ENCODE results near the gene RNF135. TPM values are rescaled to one million over a fixed set of nuclear protein-coding genes. Genes with fewer than 3 reads are reported as not detected.

The RNF135 gene
- polyA plus RNA-seq, 2 of the 4 experiments (the other 2 are of a cell fraction) = 25.8 to 35.0 TPM

- no peaks in the 10 kb centered on the region for H3K4me1 ChIP-seq
- no peak for TF ChIP-seq CEBPB (IDR thresholded peaks at IDR 0.05)
- TF ChIP-seq HOXA7 (CRISPR knock-in tag; IDR thresholded peaks at IDR 0.05) = no peak
- TF ChIP-seq HDAC2 (IDR thresholded peaks at IDR 0.05) = no peak
- no peak for TF ChIP-seq RAD21 (conservative IDR thresholded peaks at IDR 0.05 in 1 of 2, IDR thresholded peaks at IDR 0.05 in 1 of 2)
- no peak for TF ChIP-seq EP300 (IDR thresholded peaks at IDR 0.05)
- TF ChIP-seq RARB (CRISPR knock-in tag; IDR thresholded peaks at IDR 0.05) = no peak
- TF ChIP-seq, protein P1, sequence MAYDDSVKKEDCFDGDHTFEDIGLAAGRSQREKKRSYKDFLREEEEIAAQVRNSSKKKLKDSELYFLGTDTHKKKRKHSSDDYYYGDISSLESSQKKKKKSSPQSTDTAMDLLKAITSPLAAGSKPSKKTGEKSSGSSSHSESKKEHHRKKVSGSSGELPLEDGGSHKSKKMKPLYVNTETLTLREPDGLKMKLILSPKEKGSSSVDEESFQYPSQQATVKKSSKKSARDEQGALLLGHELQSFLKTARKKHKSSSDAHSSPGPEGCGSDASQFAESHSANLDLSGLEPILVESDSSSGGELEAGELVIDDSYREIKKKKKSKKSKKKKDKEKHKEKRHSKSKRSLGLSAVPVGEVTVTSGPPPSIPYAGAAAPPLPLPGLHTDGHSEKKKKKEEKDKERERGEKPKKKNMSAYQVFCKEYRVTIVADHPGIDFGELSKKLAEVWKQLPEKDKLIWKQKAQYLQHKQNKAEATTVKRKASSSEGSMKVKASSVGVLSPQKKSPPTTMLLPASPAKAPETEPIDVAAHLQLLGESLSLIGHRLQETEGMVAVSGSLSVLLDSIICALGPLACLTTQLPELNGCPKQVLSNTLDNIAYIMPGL (CRISPR knock-in tag; IDR thresholded peaks at IDR 0.05; ENCODE audit: borderline replicate concordance) = no peak
- TF ChIP-seq MAX (IDR thresholded peaks at IDR 0.05) = no peak
- no peak for FAIRE-seq
- 77% methylated on average over 2 of the region's 2 CpGs for WGBS (ENCODE audit: missing lambda C conversion rate)
- no peak for ATAC-seq
- H3K4me3 ChIP-seq = no peak overlapping the region
- H3K9me3 ChIP-seq = no peaks in the 10 kb centered on the region
- ChIA-PET POLR2A (no interaction called here), CTCF (interaction anchor here (0.7 to 4.5 kb wide), 3 partner anchors 8 to 256 kb away, joined by 3 to 18 read pairs (median 11); no protein-coding TSS in a partner anchor)
- H3K4me2 ChIP-seq = no peak overlapping the region
- DNase-seq (ENCODE audit: low read depth in 1 of 2, low spot score in 1 of 2) = no peak
- H3K27ac ChIP-seq = no peak overlapping the region
These were observed 33.3 kb downstream of the RNF135 start for GRCh38 chr17:31004160-31004559.

GRCh38 chr17:31007695-31008373, 37.0 kb downstream of the RNF135 start:
- ATAC-seq (no peak), FAIRE-seq (no peak), DNase-seq (ENCODE audit: low read depth in 1 of 2, low spot score in 1 of 2) (no peak)
- H3K9me3 ChIP-seq = no peaks in the 10 kb centered on the region
- no peak overlapping the region for H3K4me3 ChIP-seq
- H3K4me1 ChIP-seq = no peaks in the 10 kb centered on the region
- H3K4me2 ChIP-seq = no peak overlapping the region
- no peak overlapping the region for H3K27ac ChIP-seq
- ChIA-PET POLR2A (no interaction called here), CTCF (interaction anchor here (0.6 to 2.2 kb wide), 7 partner anchors 9 to 918 kb away, joined by 3 to 6 read pairs (median 3); no protein-coding TSS in a partner anchor)
- 92% methylated on average over 9 of the region's 9 CpGs for WGBS (ENCODE audit: missing lambda C conversion rate)
- TF ChIP-seq CTCF (IDR thresholded peaks at IDR 0.05) (no peak), PBX3 (IDR thresholded peaks at IDR 0.05) (no peak), TP53 (CRISPR knock-in tag; IDR thresholded peaks at IDR 0.05) (no peak)
- TF ChIP-seq, protein P1 (CRISPR knock-in tag; IDR thresholded peaks at IDR 0.05; ENCODE audit: borderline replicate concordance) = no peak

- no peak for FAIRE-seq
- POLR2A ChIA-PET = no interaction called here
- 96% methylated on average over 64 of the region's 65 CpGs for WGBS (ENCODE audit: missing lambda C conversion rate)
- H3K9me3 ChIP-seq = no peaks in the 10 kb centered on the region
- H3K27ac ChIP-seq = no peak overlapping the region
- no peak overlapping the region for H3K4me3 ChIP-seq
- TF ChIP-seq, protein P2, sequence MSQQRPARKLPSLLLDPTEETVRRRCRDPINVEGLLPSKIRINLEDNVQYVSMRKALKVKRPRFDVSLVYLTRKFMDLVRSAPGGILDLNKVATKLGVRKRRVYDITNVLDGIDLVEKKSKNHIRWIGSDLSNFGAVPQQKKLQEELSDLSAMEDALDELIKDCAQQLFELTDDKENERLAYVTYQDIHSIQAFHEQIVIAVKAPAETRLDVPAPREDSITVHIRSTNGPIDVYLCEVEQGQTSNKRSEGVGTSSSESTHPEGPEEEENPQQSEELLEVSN (IDR thresholded peaks at IDR 0.05; ENCODE audit: borderline replicate concordance, low read depth) = no peak
- no peak for TF ChIP-seq USF2 (IDR thresholded peaks at IDR 0.05)
- no peak for TF ChIP-seq EHF (CRISPR knock-in tag; IDR thresholded peaks at IDR 0.05)
- no peak for TF ChIP-seq ZSCAN20 (CRISPR knock-in tag; IDR thresholded peaks at IDR 0.05)
- TF ChIP-seq SMC3 (IDR thresholded peaks at IDR 0.05) = no peak
- TF ChIP-seq CHD4 (IDR thresholded peaks at IDR 0.05; ENCODE audit: borderline replicate concordance) = no peak
- TF ChIP-seq RARB (CRISPR knock-in tag; IDR thresholded peaks at IDR 0.05) = no peak
- TF ChIP-seq, protein P3, sequence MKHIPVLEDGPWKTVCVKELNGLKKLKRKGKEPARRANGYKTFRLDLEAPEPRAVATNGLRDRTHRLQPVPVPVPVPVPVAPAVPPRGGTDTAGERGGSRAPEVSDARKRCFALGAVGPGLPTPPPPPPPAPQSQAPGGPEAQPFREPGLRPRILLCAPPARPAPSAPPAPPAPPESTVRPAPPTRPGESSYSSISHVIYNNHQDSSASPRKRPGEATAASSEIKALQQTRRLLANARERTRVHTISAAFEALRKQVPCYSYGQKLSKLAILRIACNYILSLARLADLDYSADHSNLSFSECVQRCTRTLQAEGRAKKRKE (CRISPR knock-in tag; IDR thresholded peaks at IDR 0.05; ENCODE audit: low read depth) = no peak
- no peak for TF ChIP-seq EP300 (IDR thresholded peaks at IDR 0.05)
- TF ChIP-seq CHD2 (IDR thresholded peaks at IDR 0.05; ENCODE audit: low read length, partially characterized antibody) = no peak
- no peak for TF ChIP-seq FOSL2 (IDR thresholded peaks at IDR 0.05)
- TF ChIP-seq FOSL2 (CRISPR knock-in tag; IDR thresholded peaks at IDR 0.05) = no peak
- TF ChIP-seq JUNB (IDR thresholded peaks at IDR 0.05) = no peak
- CTCF ChIA-PET = interaction anchor here (0.6 to 2.2 kb wide), 7 partner anchors 10 to 918 kb away, joined by 3 to 6 read pairs (median 3); no protein-coding TSS in a partner anchor
- no peak for DNase-seq (ENCODE audit: low read depth in 1 of 2, low spot score in 1 of 2)
- H3K4me1 ChIP-seq = no peaks in the 10 kb centered on the region
- H3K4me2 ChIP-seq = no peak overlapping the region
- no peak for ATAC-seq
These were observed 37.7 kb downstream of the RNF135 start for GRCh38 chr17:31008374-31009041.

Data from A549 (cell line).